Measurements from ENCODE around the gene CEMP1.

CEMP1 gene

DNA sequence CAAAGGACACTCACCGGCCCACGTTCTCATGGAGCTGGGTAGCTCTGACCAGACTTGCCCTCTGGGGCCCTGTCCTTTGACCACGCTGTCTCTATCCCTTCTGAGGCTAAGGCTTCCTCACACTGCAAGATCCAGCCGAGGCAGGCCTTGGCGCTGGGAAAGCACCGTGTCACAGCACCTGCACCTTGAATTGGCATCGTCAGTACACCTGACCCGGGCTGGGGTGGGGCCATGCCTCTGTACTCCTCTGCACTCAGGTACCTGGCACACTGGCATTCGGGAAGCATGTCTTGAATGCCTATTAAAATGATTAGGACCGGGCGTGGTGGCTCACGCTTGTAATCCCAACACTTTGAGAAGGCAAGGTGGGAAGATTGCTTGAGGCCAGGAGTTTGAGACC lies 50.3 kb downstream of the CEMP1 start:
- no peak for TF ChIP-seq CTCF (IDR thresholded peaks at IDR 0.05; ENCODE audit: low read depth, low read length, missing control alignments)
- H3K4me3 ChIP-seq (ENCODE audit: low read depth, low read length): no peak overlapping the region
- no peak for DNase-seq (ENCODE audit: low read depth)

Measured in GM12864 (cell line).